Heart left ventricle (tissue), 16 donors: ENCODE measurements around the gene ARPC1B. TPM values are rescaled to one million over a fixed set of nuclear protein-coding genes. Genes with fewer than 3 reads are reported as not detected.

ENCODE experiments used
- ATAC-seq, 4 donors: fragments of 200-7000 bp; cut with Tn5 transposase; one replicate each; pipeline ENCODE4 v1.9.1; 2020 to 2022; ENCODE audit warnings: moderate library complexity in 4 of 4, mild to moderate bottlenecking in 3 of 4, moderate number of reproducible peaks in 1 of 4
- DNase-seq, 5 donors: peaks; one replicate each; pipeline ENCODE4 v3.0.0-alpha.2; 2020
- H3K27ac ChIP-seq, 12 donors: fragments of 200-600 bp; sonication (generic) in 4 of 12; one replicate each; pipeline versions ENCODE4 v1.5.0 to v1.8.0; 2016 to 2022; ENCODE audit warnings: mild to moderate bottlenecking in 2 of 12
- H3K27me3 ChIP-seq, 9 donors: fragments of 200-600 bp; sonication (generic) in 2 of 9; one replicate each; pipeline versions ENCODE4 v1.5.1 to v1.8.0; 2016 to 2022; ENCODE audit warnings: mild to moderate bottlenecking in 3 of 9
- H3K36me3 ChIP-seq, 9 donors: fragments of 200-600 bp; sonication (generic) in 2 of 9; one replicate each; pipeline versions ENCODE4 v1.5.0 to v1.8.0; 2018 to 2022; ENCODE audit warnings: mild to moderate bottlenecking in 2 of 9
- H3K4me1 ChIP-seq, 12 donors: fragments of 200-600 bp; sonication (generic) in 4 of 12; one replicate each; pipeline versions ENCODE4 v1.5.0 to v1.8.0; 2016 to 2022; ENCODE audit warnings: mild to moderate bottlenecking in 3 of 12
- H3K4me3 ChIP-seq, 12 donors: fragments of 200-600 bp; sonication (generic) in 4 of 12; one replicate each; pipeline versions ENCODE4 v1.5.0 to v1.8.0; 2017 to 2022; ENCODE audit warnings: mild to moderate bottlenecking in 9 of 12, moderate library complexity in 4 of 12
- H3K9me3 ChIP-seq, 12 donors: fragments of 200-600 bp; sonication (generic) in 4 of 12; one replicate each; pipeline versions ENCODE4 v1.5.0 to v1.8.0; 2016 to 2022; ENCODE audit warnings: mild to moderate bottlenecking in 1 of 12
- CTCF ChIP-seq, 12 donors: fragments of 200-600 bp; sonication (generic) in 4 of 12; IDR thresholded peaks; one replicate each; pipeline versions ENCODE4 v1.5.0 to v1.8.0; 2018 to 2022; ENCODE audit warnings: antibody characterized with exemption in 12 of 12, mild to moderate bottlenecking in 5 of 12
- POLR2A ChIP-seq, 2 donors: fragments of 450-650 bp; IDR thresholded peaks; one replicate each; pipeline ENCODE4 v1.6.1; 2017; ENCODE audit warnings: antibody characterized with exemption in 2 of 2, mild to moderate bottlenecking in 2 of 2, moderate library complexity in 2 of 2
- WGBS, 4 donors: extraction: QIAGEN DNeasy Blood & Tissue Kit in 2 of 4; methylation state at CpG; one replicate each; pipeline versions ENCODE4 v1.1.5 to v1.1.7; 2013 to 2018; 5-methylcytosine and 5-hydroxymethylcytosine counted together
- intact Hi-C, 10 donors: fragments of 100-400 bp; cut with DNase I; formaldehyde crosslinking; loops; one replicate each; pipeline versions ENCODE4 v1.11.1 to v1.14.2; 2022
- polyA plus RNA-seq, 2 donors: library from polyadenylated mRNA; stranded (reverse); fragments of 200-250 nt; gene quantifications; one replicate each; pipeline ENCODE4 v1.2.3, GENCODE V29; 2013
- total RNA-seq, 9 donors: library from RNA; depleted of rRNA in 2 of 9; stranded (reverse); fragments of >200 nt in 2 of 9; fragmentation: NEBNext Ultra II Directional in 3 of 9; extraction: Animal tissue kit (Norgen Biotek cat#: 25700) in 3 of 9; gene quantifications; one replicate each; pipeline versions ENCODE4 v1.1.0 to v1.2.4, GENCODE V29; 2016 to 2023
- donor health status: ischemic (EF 13 %, LVEDD 7.1; RV severe dilation, severe dysfunction).
- donor health status: healthy with polysubstance abuse.
- donor health status: DM: no; HTN: yes; CAD: no.
- donor health status: DM: no; HTN: no; CAD: no.
- donor health status: ischemic (EF 25% LVEDD 6.9; RV normal size, moderate dysfunction).
- donor health status: ischemic (EF 25% LVEDD 5.7; RV mildly dilated, moderate dysfunction).
- donor health status: healthy.
- donor health status: DM: yes; HTN: yes; CAD: no.
- donor health status: ischemic (EF 35%, LVEDD 5.7; RV mildly dilated, moderate dysfunction).
- donor health status: nonischemic (EF 11% LVEDD 7.7; RV severe dilation, severe dysfunction).
- donor health status: DM: yes; HTN: yes; CAD: no.
- donor health status: PGD.
- donor health status: ischemic (EF 29% LVEDD 5.4; RV normal size, mild dysfunction).
- donor health status: nonischemic (EF 23%, LVEDD 6.1; RV moderate dilation, normal function).

ARPC1B gene
- total and polyA plus RNA-seq, 11 donors, result 17.2 to 142 (median 37.1) TPM

DNA sequence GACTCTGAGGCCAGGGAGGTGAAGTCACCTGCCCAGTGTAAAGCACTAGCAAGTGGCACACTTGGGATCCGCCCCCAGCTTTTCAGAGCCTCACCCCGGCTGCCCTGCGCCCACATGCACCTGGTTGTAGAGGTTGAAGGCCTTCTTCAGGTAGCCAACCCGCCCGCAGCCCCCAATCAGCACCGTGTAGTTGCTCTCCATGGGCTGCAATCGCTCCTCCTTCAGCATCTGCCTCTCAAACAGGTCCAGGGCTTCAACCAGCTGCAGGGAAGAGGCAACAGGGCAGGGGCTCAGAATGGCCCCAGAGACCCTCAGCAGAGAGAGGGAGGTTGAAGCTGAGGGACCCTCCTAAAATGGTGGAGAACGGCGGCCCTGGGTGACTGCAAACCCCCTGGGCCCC, 58.6 kb downstream of the ARPC1B start:
- peak in 1 of 5 donors; percentile 37 for DNase-seq
- Histone ChIP-seq H3K27ac (no peak overlapping the region), H3K27me3 (no peaks in the 10 kb centered on the region), H3K4me3 (no peak overlapping the region), H3K4me1 (peaks cover 0 to 10% (median 7%) of the 10 kb centered on the region in 12 donors), H3K9me3 (no peaks in the 10 kb centered on the region), H3K36me3 (peaks cover 0 to 70% (median 62%) of the 10 kb centered on the region in 9 donors)
- no peak for TF ChIP-seq CTCF (IDR thresholded peaks at IDR 0.05)
- no peak for TF ChIP-seq POLR2A (IDR thresholded peaks at IDR 0.05)
- 92 to 97% (median 96%) methylated on average over 9 of the region's 9 CpGs for WGBS, 4 donors
- no peak for ATAC-seq
- intact Hi-C loops, result loop anchor here in 1 of 10 donors (10.0 kb wide), 1 partner anchor 122 kb away; the partner anchor contains the start of genes FAM200A and ZNF655

- H3K4me1 ChIP-seq, result peaks cover 0 to 45% (median 30%) of the 10 kb centered on the region in 12 donors
- no peak for DNase-seq
- H3K36me3 ChIP-seq, result peaks cover 0 to 31% (median 22%) of the 10 kb centered on the region in 9 donors
- peak; percentile 18 to 31 (median 28) for ATAC-seq
- H3K4me3 ChIP-seq, result peak overlapping the region; percentile 72 to 100 (median 97)
- no peaks in the 10 kb centered on the region for H3K9me3 ChIP-seq
- H3K27ac ChIP-seq, result peak overlapping the region in 11 of 12 donors; percentile 79 to 93 (median 89)
- intact Hi-C loops, result loop anchor here in 1 of 10 donors (10.0 kb wide), 1 partner anchor 117 kb away; the partner anchor contains the start of genes FAM200A and ZNF655
- TF ChIP-seq CTCF (IDR thresholded peaks at IDR 0.05), result no peak
- no peak for TF ChIP-seq POLR2A (IDR thresholded peaks at IDR 0.05)
- H3K27me3 ChIP-seq, result no peaks in the 10 kb centered on the region
- 20 to 29% (median 24%) methylated on average over 17 to 20 of the region's 20 CpGs for WGBS, 4 donors
Measured at GRCh38 chr7:99437946-99438572, 63.5 kb downstream of the ARPC1B start.

DNA sequence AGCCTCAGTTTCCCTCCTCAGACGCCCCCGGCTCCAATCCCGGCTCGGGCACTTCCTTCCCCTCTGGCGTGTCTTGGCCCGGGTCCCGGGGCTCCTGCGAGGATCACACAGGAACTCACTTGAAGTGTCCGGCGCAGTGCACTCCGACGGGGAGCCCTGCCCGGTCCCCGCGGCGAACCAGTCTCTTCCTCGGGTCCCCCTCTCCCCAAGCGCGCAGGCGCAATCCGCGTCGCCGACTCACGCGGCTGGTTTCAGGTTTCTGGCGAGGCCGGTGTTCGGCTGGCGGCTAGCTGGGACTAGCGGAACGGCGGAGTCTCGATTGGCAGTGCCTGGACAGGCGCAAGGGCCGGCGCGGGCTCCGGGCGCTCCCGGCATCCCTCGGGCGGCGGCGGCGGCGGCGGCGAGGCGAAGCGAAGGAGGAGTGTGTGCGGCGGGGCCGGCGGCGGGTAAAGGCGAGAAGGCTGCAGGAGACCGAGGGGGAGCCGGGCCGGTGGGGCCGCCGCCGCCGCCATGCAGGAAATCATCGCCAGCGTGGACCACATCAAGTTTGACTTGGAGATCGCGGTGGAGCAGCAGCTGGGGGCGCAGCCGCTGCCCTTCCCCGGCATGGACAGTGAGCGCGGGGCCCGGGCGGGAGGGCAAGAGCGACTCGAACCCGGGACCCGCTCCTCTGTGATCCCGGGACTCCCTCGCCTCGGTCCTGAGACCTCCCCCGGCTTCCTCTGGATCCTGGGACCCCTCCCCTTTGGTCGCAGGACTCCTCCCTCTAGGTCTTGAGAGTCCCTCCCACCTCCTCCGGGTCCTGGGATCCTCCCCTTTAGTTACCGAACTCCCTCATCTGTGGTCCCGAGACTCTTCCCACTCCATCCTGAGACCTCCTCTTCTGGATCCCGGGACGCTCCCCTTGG, 64.3 kb downstream of the ARPC1B start, which contains the start of the genes CPSF4 and PTCD1:
Gene CPSF4, plus strand, starts transcription at position 371 of the 908 bp plus-strand sequence. Its CDS starts 140 bp downstream, at position 511.
Gene PTCD1, minus strand, starts transcription at position 226 of the 908 bp plus-strand sequence. CDS start 3,556 bp downstream, outside the sequence.
- intact Hi-C loops, result loop anchor here in 1 of 10 donors (10.0 kb wide), 1 partner anchor 116 kb away; the partner anchor contains the start of genes FAM200A and ZNF655
- 0 to 1% (median 1%) methylated on average over 60 to 89 of the region's 89 CpGs for WGBS, 4 donors
- Histone ChIP-seq H3K27me3 (no peaks in the 10 kb centered on the region), H3K9me3 (no peaks in the 10 kb centered on the region), H3K36me3 (peaks cover 0 to 30% (median 19%) of the 10 kb centered on the region in 9 donors), H3K4me1 (peaks cover 0 to 45% (median 30%) of the 10 kb centered on the region in 12 donors), H3K4me3 (peak within 1 kb of the TSS; percentile 72 to 100 (median 97)), H3K27ac (peak within 1 kb of the TSS in 11 of 12 donors; percentile 79 to 93 (median 89))
- no peak for TF ChIP-seq CTCF (IDR thresholded peaks at IDR 0.05)
- TF ChIP-seq POLR2A (IDR thresholded peaks at IDR 0.05), result peak in 1 of 2 donors; percentile 59
- peak; percentile 95 to 98 (median 97) for DNase-seq
- peak; percentile 89 to 97 (median 96) for ATAC-seq
